K562 (cell line): Measurements from ENCODE around the gene OSCP1. TPM values are rescaled to one million over a fixed set of nuclear protein-coding genes. Genes with fewer than 3 reads are reported as not detected.
A peak's percentile ranks its signal among the peaks of the same experiment; 100 is the strongest.

Source experiments
- BMI1 ChIP-seq: fragments of 150-350 bp; IDR thresholded peaks from 2 replicates; pipeline ENCODE4 v1.6.1; 2014; ENCODE audit warnings: low read length
- CXXC5 ChIP-seq: fragments of 250-450 bp; sonication (Bioruptor Pico); IDR thresholded peaks from 2 replicates; pipeline ENCODE4 v1.8.0; 2022; ENCODE audit warnings: inconsistent platforms, mild to moderate bottlenecking, moderate library complexity
- FOXA1 ChIP-seq: fragments of 450-650 bp; IDR thresholded peaks from 2 replicates; pipeline ENCODE4 v1.6.1; 2016; ENCODE audit warnings: mild to moderate bottlenecking, borderline replicate concordance
- KAT8 ChIP-seq: fragments of 450-650 bp; IDR thresholded peaks from 2 replicates; pipeline ENCODE4 v1.6.1; 2016; ENCODE audit warnings: low read depth, mild to moderate bottlenecking
- NBN ChIP-seq: fragments of 450-650 bp; IDR thresholded peaks from 2 replicates; pipeline ENCODE4 v1.6.1; 2016; ENCODE audit warnings: low read depth, mild to moderate bottlenecking
- NEUROD1 ChIP-seq: fragments of 150-350 bp; IDR thresholded peaks from 2 replicates; pipeline ENCODE4 v1.6.1; 2014; ENCODE audit warnings: borderline replicate concordance, low read length, low read depth; ENCODE audit not compliant: partially characterized antibody
- NKRF ChIP-seq: fragments of 450-650 bp; IDR thresholded peaks from 2 replicates; pipeline ENCODE4 v1.6.1; 2016; ENCODE audit warnings: borderline replicate concordance
- POLR2H ChIP-seq: IDR thresholded peaks from 2 replicates; pipeline ENCODE4 v1.6.1; 2016; ENCODE audit warnings: missing genetic modification characterization, low read depth, mild to moderate bottlenecking, control low read depth, missing compliant biosample characterization, moderate library complexity
- SMARCA5 ChIP-seq: fragments of 450-650 bp; IDR thresholded peaks from 2 replicates; pipeline ENCODE4 v1.6.1; 2016
- SP1 ChIP-seq: sonication (generic); formaldehyde crosslinking; IDR thresholded peaks from 2 replicates; pipeline ENCODE4 v1.8.1; 2022; ENCODE audit warnings: mild to moderate bottlenecking, missing genetic modification reagents
- XRCC3 ChIP-seq: fragments of 450-650 bp; IDR thresholded peaks from 2 replicates; pipeline ENCODE4 v1.6.1; 2017; ENCODE audit warnings: mild to moderate bottlenecking, moderate library complexity
- ZNF217 ChIP-seq: sonication (generic); formaldehyde crosslinking; IDR thresholded peaks from 2 replicates; pipeline ENCODE4 v1.8.0; 2022; ENCODE audit warnings: mild to moderate bottlenecking, missing genetic modification reagents
- ZNF224 ChIP-seq: sonication (generic); formaldehyde crosslinking; IDR thresholded peaks from 2 replicates; pipeline ENCODE4 v1.8.0; 2022; ENCODE audit warnings: mild to moderate bottlenecking, missing genetic modification reagents
- ZNF239 ChIP-seq: fragments of 250-450 bp; sonication (Bioruptor Pico); IDR thresholded peaks from 2 replicates; pipeline ENCODE4 v1.4.0; 2020; ENCODE audit warnings: mild to moderate bottlenecking
- ZNF324 ChIP-seq: fragments of 250-450 bp; sonication (Bioruptor Pico); IDR thresholded peaks from 2 replicates; pipeline ENCODE4 v1.4.0; 2020; ENCODE audit warnings: mild to moderate bottlenecking
- ZNF717 ChIP-seq: fragments of 250-450 bp; sonication (Bioruptor Pico); IDR thresholded peaks from 2 replicates; pipeline ENCODE4 v1.5.0; 2021
- ZNF785 ChIP-seq: fragments of 250-450 bp; sonication (Bioruptor Pico); IDR thresholded peaks from 2 replicates; pipeline ENCODE4 v1.4.0; 2020; ENCODE audit warnings: mild to moderate bottlenecking
- polyA plus RNA-seq, 8 experiments: library from polyadenylated mRNA; depleted of rRNA in 4 of 8; stranded (reverse) in 5 of 8; unstranded in 3 of 8; fragments of >200 nt; fragmentation: Nextera tagmentation in 2 of 8; fragmentation: Illumina TruSeq in 1 of 8; extraction: Ambion mirVana in 2 of 8; extraction: Trizol in 1 of 8; gene quantifications; 2 replicates each; pipeline versions ENCODE4 v1.2.1 to v1.2.3, GENCODE V29; 2011 to 2014; ENCODE audit warnings: inconsistent platforms in 1 of 8, missing spikeins in 1 of 8
- total RNA-seq, 7 experiments: library from RNA; depleted of rRNA in 6 of 7; stranded (reverse); fragments of >200 nt in 6 of 7; fragmentation: Illumina TruSeq in 2 of 7; extraction: Trizol in 2 of 7; gene quantifications; 2 replicates each; pipeline versions ENCODE4 v1.2.1 to v1.2.3, GENCODE V29; 2011 to 2021; ENCODE audit warnings: low replicate concordance in 1 of 7
- TF ChIP-seq, protein P1 (sequence below): fragments of 250-450 bp; sonication (Bioruptor Pico); IDR thresholded peaks from 2 replicates; pipeline ENCODE4 v1.8.0; 2021; ENCODE audit warnings: moderate library complexity, mild to moderate bottlenecking, inconsistent platforms
- TF ChIP-seq, protein P2 (sequence below): fragments of 450-650 bp; IDR thresholded peaks from 2 replicates; pipeline ENCODE4 v1.6.1; 2016
- TF ChIP-seq, protein P3 (sequence below), 2 experiments: IDR thresholded peaks in 1 of 2; conservative IDR thresholded peaks in 1 of 2; 2 replicates each; pipeline ENCODE4 v1.6.1; 2016; ENCODE audit warnings: low read depth in 2 of 2, mild to moderate bottlenecking in 1 of 2, missing compliant biosample characterization in 1 of 2, missing genetic modification characterization in 1 of 2, moderate library complexity in 1 of 2

Gene OSCP1
- total and polyA plus RNA-seq, 9 of the 15 experiments (the other 6 are each of a cell fraction or from before 2014, with no cell fraction given) = 0.15 to 0.40 (median 0.33) TPM; not detected in 5

DNA sequence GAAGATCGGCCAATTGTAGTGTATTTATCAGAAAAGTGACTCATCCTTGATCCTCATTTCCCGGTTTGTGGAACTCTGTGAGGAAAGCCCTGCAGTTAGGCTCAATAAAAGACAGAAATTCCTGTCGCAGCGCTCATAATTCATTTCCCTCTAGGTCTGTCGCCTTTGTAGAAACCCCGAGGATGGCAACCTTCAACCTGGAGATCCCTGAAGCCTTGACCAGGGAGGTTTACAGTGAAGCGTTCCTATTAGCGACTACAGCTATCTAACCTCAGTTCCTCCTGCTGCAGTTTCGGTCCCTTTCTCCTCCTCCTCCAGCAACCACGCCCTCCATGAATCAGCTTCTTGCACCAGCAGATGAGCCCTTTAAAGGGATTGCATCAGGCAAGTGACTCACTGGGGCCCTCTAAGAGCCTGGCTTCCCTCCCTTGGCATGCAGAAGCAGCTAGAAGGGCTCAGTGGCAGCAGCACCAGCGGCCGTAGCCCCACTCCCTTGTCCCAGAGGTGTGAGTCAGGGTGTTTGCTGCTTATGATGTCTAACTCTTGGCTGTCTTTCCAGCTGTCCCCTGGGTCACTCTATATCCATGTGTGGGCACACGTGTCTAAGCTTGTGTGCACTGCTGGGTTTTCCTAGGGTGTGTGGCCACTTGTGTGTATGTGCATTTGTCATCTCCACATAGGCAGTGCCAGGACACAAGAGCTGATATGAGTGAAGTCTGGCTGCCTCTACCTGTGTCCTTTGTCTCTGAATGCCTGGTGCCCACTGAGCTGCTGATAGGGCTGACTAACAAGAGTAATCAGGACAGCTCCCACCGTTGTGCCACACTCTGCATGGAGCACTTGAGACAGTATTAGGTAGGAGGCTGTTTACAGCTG, 63.7 kb downstream of the OSCP1 start (continued):
- TF ChIP-seq ZNF717 (CRISPR knock-in tag) (peak; percentile 65; the same call in 1 of the 2 replicates), KAT8 (no peak), ZNF224 (CRISPR knock-in tag) (peak; percentile 69; the same call in 1 of the 2 replicates), NBN (peak; percentile 98), SMARCA5 (peak; percentile 85; the same call in 1 of the 2 replicates), XRCC3 (no peak), ZNF217 (no peak), BMI1 (no peak), NEUROD1 (peak; percentile 91), ZNF785 (CRISPR knock-in tag) (no peak), FOXA1 (no peak), SP1 (CRISPR knock-in tag) (peak; percentile 95), POLR2H (tag) (peak; percentile 98), CXXC5 (CRISPR knock-in tag) (peak; percentile 87), NKRF (peak; percentile 86), ZNF239 (CRISPR knock-in tag) (peak; percentile 70), ZNF324 (CRISPR knock-in tag) (peak; percentile 62)
- TF ChIP-seq, protein P1, sequence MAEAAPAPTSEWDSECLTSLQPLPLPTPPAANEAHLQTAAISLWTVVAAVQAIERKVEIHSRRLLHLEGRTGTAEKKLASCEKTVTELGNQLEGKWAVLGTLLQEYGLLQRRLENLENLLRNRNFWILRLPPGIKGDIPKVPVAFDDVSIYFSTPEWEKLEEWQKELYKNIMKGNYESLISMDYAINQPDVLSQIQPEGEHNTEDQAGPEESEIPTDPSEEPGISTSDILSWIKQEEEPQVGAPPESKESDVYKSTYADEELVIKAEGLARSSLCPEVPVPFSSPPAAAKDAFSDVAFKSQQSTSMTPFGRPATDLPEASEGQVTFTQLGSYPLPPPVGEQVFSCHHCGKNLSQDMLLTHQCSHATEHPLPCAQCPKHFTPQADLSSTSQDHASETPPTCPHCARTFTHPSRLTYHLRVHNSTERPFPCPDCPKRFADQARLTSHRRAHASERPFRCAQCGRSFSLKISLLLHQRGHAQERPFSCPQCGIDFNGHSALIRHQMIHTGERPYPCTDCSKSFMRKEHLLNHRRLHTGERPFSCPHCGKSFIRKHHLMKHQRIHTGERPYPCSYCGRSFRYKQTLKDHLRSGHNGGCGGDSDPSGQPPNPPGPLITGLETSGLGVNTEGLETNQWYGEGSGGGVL (CRISPR knock-in tag) = no peak; the same call in 1 of the 2 replicates
- TF ChIP-seq, protein P2, sequence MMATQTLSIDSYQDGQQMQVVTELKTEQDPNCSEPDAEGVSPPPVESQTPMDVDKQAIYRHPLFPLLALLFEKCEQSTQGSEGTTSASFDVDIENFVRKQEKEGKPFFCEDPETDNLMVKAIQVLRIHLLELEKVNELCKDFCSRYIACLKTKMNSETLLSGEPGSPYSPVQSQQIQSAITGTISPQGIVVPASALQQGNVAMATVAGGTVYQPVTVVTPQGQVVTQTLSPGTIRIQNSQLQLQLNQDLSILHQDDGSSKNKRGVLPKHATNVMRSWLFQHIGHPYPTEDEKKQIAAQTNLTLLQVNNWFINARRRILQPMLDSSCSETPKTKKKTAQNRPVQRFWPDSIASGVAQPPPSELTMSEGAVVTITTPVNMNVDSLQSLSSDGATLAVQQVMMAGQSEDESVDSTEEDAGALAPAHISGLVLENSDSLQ = no peak; the same call in 1 of the 2 replicates
- TF ChIP-seq, protein P3, sequence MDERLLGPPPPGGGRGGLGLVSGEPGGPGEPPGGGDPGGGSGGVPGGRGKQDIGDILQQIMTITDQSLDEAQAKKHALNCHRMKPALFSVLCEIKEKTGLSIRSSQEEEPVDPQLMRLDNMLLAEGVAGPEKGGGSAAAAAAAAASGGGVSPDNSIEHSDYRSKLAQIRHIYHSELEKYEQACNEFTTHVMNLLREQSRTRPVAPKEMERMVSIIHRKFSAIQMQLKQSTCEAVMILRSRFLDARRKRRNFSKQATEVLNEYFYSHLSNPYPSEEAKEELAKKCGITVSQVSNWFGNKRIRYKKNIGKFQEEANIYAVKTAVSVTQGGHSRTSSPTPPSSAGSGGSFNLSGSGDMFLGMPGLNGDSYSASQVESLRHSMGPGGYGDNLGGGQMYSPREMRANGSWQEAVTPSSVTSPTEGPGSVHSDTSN (CRISPR knock-in tag; IDR thresholded peaks at IDR 0.05; ENCODE audit: low read depth) = no peak
- TF ChIP-seq, protein P3 (tag; conservative IDR thresholded peaks at IDR 0.05; ENCODE audit: low read depth) = 0 out of 2 replicates have a peak, but pooled peaks have one; percentile 17
